Measurements from ENCODE around the gene ACVR2A.

Gene ACVR2A

GRCh38 chr2:147854557-147855134 lies 9.8 kb downstream of the ACVR2A start:
- no peak overlapping the region for H3K4me3 ChIP-seq (ENCODE audit: low read depth, low read length)
- no peak for TF ChIP-seq CTCF (IDR thresholded peaks at IDR 0.05; ENCODE audit: borderline replicate concordance, insufficient read depth, low read depth, low read length)

- H3K4me3 ChIP-seq (ENCODE audit: low read depth, low read length) = no peak overlapping the region
- TF ChIP-seq CTCF (IDR thresholded peaks at IDR 0.05; ENCODE audit: borderline replicate concordance, insufficient read depth, low read depth, low read length) = no peak
Observed at GRCh38 chr2:147855316-147855715, 10.5 kb downstream of the ACVR2A start.

GRCh38 chr2:147855977-147856376 lies 11.1 kb downstream of the ACVR2A start:
- H3K4me3 ChIP-seq (ENCODE audit: low read depth, low read length) = no peak overlapping the region
- TF ChIP-seq CTCF (IDR thresholded peaks at IDR 0.05; ENCODE audit: borderline replicate concordance, insufficient read depth, low read depth, low read length) = no peak

- no peak overlapping the region for H3K4me3 ChIP-seq (ENCODE audit: low read depth, low read length)
- TF ChIP-seq CTCF (IDR thresholded peaks at IDR 0.05; ENCODE audit: borderline replicate concordance, insufficient read depth, low read depth, low read length) = no peak
Observed at GRCh38 chr2:147860009-147860408, 15.2 kb downstream of the ACVR2A start.

GRCh38 chr2:147862859-147863516 lies 18.2 kb downstream of the ACVR2A start:
- no peak overlapping the region for H3K4me3 ChIP-seq (ENCODE audit: low read depth, low read length)
- no peak for TF ChIP-seq CTCF (IDR thresholded peaks at IDR 0.05; ENCODE audit: borderline replicate concordance, insufficient read depth, low read depth, low read length)

- no peak for TF ChIP-seq CTCF (IDR thresholded peaks at IDR 0.05; ENCODE audit: borderline replicate concordance, insufficient read depth, low read depth, low read length)
- no peak overlapping the region for H3K4me3 ChIP-seq (ENCODE audit: low read depth, low read length)
Observed at GRCh38 chr2:147863835-147864234, 19.0 kb downstream of the ACVR2A start.

GRCh38 chr2:147865560-147865959 lies 20.7 kb downstream of the ACVR2A start:
- no peak overlapping the region for H3K4me3 ChIP-seq (ENCODE audit: low read depth, low read length)
- no peak for TF ChIP-seq CTCF (IDR thresholded peaks at IDR 0.05; ENCODE audit: borderline replicate concordance, insufficient read depth, low read depth, low read length)

Data from GM12875 (cell line).